Midbrain (tissue), 1 donor: ENCODE data around the gene CHM.

Source experiments
- DNase-seq: peaks from one replicate; lab custom pipeline; 2025; lab: John Stamatoyannopoulos, UW

Gene CHM

GRCh38 chrX:85906399-85906798, 141.0 kb downstream of the CHM start:
- DNase-seq: no peak

DNA sequence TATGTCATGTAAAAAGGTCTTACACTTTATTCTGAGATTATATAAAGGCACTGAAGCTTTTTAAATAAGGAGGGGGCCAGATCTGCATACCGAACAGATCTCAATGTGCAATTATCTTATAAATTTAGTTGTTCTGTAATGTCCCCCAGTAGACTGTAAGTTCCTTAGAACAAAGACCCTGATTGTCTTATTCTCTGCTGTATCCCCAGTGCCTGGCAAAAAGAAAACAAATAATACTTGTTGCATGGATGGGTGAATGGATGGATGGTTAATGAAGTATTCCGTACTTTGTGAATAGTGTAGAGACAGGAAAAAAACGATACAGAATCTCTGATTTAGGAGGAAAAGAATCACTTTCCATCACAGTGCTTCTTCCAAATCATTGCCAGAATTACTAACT, 141.5 kb downstream of the CHM start:
- DNase-seq: no peak

DNA sequence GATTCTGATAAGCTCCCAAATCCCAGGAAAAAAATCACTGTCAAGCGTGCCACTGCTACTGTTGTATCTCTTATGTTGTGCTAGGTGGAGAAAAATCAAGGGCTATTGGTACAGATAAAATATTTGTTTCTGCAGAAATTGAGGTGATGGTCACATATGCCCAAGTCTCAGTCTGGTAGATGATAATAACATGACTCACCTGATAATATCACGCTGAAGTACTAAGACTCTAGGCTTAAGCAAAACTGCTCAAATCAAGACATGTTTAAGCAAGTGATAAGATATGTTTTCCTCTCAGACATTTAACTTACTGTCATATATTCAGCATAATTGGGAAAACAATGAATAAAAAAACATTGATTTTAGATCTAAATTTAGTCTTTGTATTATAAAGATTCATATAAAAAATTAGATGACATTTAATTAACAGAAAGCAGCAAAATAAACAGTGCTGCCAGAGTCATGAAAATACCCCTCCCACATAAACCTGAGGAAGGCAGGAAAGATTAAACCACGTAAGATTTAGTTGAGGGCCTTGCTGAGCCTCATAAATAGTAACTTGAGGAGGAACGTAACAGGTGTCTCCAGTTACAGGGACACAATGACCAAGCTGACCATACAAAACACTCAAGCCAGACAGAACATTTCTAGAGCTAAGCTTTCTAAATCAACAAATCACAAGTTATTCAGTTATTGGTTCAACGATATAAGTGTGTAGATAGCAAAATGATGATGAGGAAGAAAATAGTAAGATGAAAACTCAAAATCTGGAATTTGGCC, 143.5 kb downstream of the CHM start:
- no peak for DNase-seq

DNA sequence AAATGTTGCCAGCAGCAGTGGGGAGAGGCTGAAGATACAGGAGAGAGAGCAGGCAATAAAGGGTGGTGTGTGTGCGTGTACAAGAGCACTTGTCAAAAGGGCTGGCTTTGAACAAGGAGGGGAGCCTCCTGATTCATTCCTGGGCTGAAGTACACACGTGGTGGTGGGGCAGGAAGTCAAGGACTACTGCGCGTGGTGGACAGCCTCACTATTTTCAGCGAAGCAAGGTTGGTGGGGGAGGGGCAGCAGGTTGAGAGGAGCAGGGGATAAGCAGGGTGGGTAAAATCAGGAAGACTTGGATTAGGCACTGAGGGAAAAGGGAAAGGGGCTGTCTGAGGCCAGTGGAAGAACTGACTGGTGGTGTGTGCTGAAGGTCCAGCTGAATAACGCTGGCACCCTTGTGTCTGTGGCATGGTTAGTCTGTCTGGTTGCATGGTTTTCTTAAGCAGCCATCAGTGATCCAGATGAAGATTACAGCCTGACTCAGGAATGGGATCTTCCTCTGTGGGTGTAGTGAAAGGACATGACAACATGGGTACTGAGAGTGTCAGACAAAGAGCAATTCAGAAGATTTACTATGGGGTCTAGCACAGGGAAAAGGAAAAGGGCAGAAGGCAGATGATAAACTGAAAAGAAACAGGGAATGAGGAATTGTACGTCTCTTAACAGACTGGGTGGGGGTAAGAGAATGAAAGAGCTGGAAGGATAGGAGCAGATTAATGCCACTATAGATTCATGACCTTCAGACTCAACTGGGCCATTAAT, 149.8 kb downstream of the CHM start:
- no peak for DNase-seq

- no peak for DNase-seq
Observed at GRCh38 chrX:85882601-85883000, 164.8 kb downstream of the CHM start.

GRCh38 chrX:85870585-85870984, 176.8 kb downstream of the CHM start:
- DNase-seq: no peak

DNA sequence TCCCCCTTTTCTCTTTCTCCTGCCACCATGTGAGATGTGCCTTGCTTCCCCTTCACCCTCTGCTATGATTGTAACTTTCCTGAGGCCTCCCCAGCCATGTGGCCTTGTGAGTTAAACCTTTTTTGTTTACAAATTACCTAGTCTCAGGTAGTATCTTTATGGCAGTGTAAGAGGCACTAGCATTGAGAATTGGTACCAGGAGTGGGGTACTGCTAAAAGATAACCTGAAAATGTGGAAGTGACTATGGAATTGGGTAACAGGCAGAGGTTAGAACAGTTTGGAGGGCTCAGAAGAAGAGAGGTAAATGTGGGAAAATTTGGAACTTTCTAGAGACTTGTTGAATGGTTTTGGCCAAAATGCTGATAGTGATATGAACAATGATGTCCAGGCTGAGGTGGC, 182.0 kb downstream of the CHM start:
- DNase-seq: no peak

DNA sequence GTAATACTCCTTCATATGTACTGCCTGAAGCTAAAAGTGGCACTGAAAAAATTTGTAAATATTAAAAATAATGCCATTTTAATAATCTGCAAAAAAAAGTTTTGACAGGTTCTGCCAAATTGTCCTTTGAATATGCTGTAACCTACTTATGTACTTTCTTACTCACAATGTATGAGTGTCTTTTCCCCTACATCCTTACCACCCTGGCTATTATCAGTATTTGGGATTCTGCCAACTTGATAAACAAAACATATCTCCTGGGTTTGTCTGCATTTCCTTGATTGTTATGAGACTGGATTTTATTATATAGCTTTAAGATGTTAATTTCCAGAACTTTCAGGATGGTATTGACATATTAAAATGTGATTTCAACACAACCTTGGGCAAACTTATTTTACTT, 187.9 kb downstream of the CHM start:
- no peak for DNase-seq

- DNase-seq: no peak
Observed at GRCh38 chrX:85851418-85851817, 195.9 kb downstream of the CHM start.

DNA sequence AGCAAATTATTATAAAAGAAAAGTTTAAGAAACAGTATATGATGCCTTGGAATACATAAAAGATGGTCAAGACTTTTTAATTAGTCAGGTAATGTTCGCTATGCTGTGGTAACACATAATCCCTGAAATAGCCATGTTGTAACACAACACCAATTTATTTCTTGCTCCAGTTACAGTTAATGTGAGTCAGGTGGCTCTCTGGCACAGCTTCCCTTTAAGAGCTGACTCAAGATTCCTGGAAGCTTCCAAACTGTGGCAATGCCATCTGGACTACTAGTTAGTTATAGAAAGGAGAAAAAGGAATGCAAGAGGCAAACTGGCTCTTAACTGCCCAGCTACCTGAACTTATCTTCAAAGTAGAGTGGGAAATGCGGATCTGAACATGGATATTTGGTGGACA, 210.5 kb downstream of the CHM start:
- no peak for DNase-seq

GRCh38 chrX:85828771-85829170, 218.6 kb downstream of the CHM start:
- no peak for DNase-seq

DNA sequence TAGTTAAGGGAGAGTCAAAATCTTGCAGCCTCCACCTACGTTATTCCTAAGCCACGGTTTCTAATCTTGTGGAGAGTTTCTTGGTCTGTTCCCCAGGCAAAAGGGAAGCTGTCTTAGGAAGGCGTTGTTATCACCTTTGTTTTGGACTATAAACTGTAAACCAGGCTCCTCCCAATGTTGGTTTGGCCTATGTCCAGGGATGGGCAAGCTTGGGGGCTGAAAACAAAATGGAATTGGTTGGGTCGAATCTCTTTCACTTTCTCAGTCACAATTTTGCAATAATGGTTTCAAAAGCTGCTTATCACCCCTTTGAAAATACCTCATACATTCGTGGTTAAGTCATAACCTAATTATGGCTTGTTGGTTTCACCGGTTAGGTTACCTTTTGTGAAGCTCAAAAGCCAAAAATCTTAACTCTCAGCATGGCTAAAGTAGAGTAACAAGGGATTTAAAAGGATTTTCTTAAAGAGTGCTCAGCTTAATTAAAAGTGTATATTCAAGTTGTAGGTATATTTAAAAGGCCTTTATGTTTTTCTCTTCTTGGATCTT, 232.1 kb downstream of the CHM start:
- no peak for DNase-seq
